SJCRH30 (cell line): ENCODE measurements around the gene TSN. TPM values are rescaled to one million over a fixed set of nuclear protein-coding genes. Genes with fewer than 3 reads are reported as not detected.
"Not testable (repeated sequence)": the region's sequence is repeated elsewhere in the genome, so short reads cannot be mapped to it uniquely, and the experiment has no call there.

Experiments used
- DNase-seq, 2 experiments: peaks; one replicate each; pipeline ENCODE4 v3.0.0-alpha.2; 2015 to 2020
- H3K27ac ChIP-seq: fragments of 250-450 bp; sonication (Bioruptor Pico); 2 replicates; pipeline ENCODE4 v1.5.1; 2020; ENCODE audit warnings: mild to moderate bottlenecking, moderate library complexity
- H3K27me3 ChIP-seq: fragments of 250-450 bp; sonication (Bioruptor Pico); 2 replicates; pipeline ENCODE4 v1.5.1; 2020; ENCODE audit warnings: mild to moderate bottlenecking, moderate library complexity
- H3K36me3 ChIP-seq: fragments of 250-450 bp; sonication (Bioruptor Pico); 2 replicates; pipeline ENCODE4 v1.5.1; 2020; ENCODE audit warnings: mild to moderate bottlenecking, moderate library complexity
- H3K4me1 ChIP-seq: fragments of 250-450 bp; sonication (Bioruptor Pico); 2 replicates; pipeline ENCODE4 v1.5.1; 2020; ENCODE audit warnings: mild to moderate bottlenecking, moderate library complexity
- H3K4me3 ChIP-seq: fragments of 250-450 bp; sonication (Bioruptor Pico); 2 replicates; pipeline ENCODE4 v1.5.1; 2020; ENCODE audit warnings: mild to moderate bottlenecking, moderate library complexity
- H3K9me3 ChIP-seq: fragments of 250-450 bp; sonication (Bioruptor Pico); replicated peaks from 2 replicates; pipeline ENCODE4 v1.5.1; 2020; ENCODE audit warnings: mild to moderate bottlenecking, moderate library complexity
- total RNA-seq: library from RNA; depleted of rRNA; stranded (reverse); fragments of >200 nt; shearing (Covaris generic); gene quantifications from 2 replicates; pipeline ENCODE4 v1.2.3, GENCODE V29; 2014; rRNA removed

Gene TSN
- total RNA-seq, 1 experiment from 2014 or later, result 131 TPM

GRCh38 chr2:121803503-121803902, 48.1 kb downstream of the TSN start:
- Histone ChIP-seq H3K36me3 (no peaks in the 10 kb centered on the region), H3K27ac (no peak overlapping the region), H3K9me3 (peaks cover 5% of the 10 kb centered on the region; the same call in 1 of the 2 replicates), H3K4me1 (peaks cover 7% of the 10 kb centered on the region), H3K27me3 (no peaks in the 10 kb centered on the region), H3K4me3 (no peak overlapping the region)
- DNase-seq, result no peak

GRCh38 chr2:121804340-121804739, 48.9 kb downstream of the TSN start:
- Histone ChIP-seq H3K36me3 (no peaks in the 10 kb centered on the region), H3K4me1 (peaks cover 7% of the 10 kb centered on the region), H3K4me3 (no peak overlapping the region), H3K9me3 (peaks cover 5% of the 10 kb centered on the region; the same call in 1 of the 2 replicates), H3K27me3 (no peaks in the 10 kb centered on the region), H3K27ac (no peak overlapping the region)
- peak; percentile 85 to 93 for DNase-seq

- no peak for DNase-seq
- no peaks in the 10 kb centered on the region for H3K27me3 ChIP-seq
Measured at GRCh38 chr2:121804997-121805765, 49.7 kb downstream of the TSN start.

GRCh38 chr2:121805766-121806143, 50.3 kb downstream of the TSN start:
- DNase-seq, result no peak
- Histone ChIP-seq H3K4me3 (no peak overlapping the region), H3K27me3 (no peaks in the 10 kb centered on the region), H3K9me3 (peaks cover 5% of the 10 kb centered on the region; the same call in 1 of the 2 replicates), H3K27ac (no peak overlapping the region), H3K36me3 (no peaks in the 10 kb centered on the region), H3K4me1 (peaks cover 7% of the 10 kb centered on the region)

More at GRCh38 chr2:121804997-121805765, 49.7 kb downstream of the TSN start:
- peaks cover 5% of the 10 kb centered on the region; the same call in 1 of the 2 replicates for H3K9me3 ChIP-seq
- no peaks in the 10 kb centered on the region for H3K36me3 ChIP-seq
- no peak overlapping the region for H3K4me3 ChIP-seq
- no peak overlapping the region for H3K27ac ChIP-seq
- peaks cover 7% of the 10 kb centered on the region for H3K4me1 ChIP-seq

- H3K4me1 ChIP-seq, H3K27ac ChIP-seq, H3K27me3 ChIP-seq, H3K4me3 ChIP-seq, H3K9me3 ChIP-seq, H3K36me3 ChIP-seq, DNase-seq: not testable (repeated sequence)
Measured at GRCh38 chr2:121807771-121808170, 52.3 kb downstream of the TSN start.

GRCh38 chr2:121809607-121810006, 54.2 kb downstream of the TSN start:
- Histone ChIP-seq H3K36me3 (no peaks in the 10 kb centered on the region), H3K4me1 (no peaks in the 10 kb centered on the region), H3K4me3 (no peak overlapping the region), H3K27ac (no peak overlapping the region), H3K9me3 (no peaks in the 10 kb centered on the region), H3K27me3 (no peaks in the 10 kb centered on the region)
- DNase-seq, result peak in 1 of 2 experiments; percentile 13

GRCh38 chr2:121810959-121811853, 55.8 kb downstream of the TSN start:
- peak; percentile 58 to 85 for DNase-seq
- H3K9me3 ChIP-seq, result no peaks in the 10 kb centered on the region
- H3K4me1 ChIP-seq, result no peaks in the 10 kb centered on the region
- no peaks in the 10 kb centered on the region for H3K36me3 ChIP-seq
- H3K27ac ChIP-seq, result no peak overlapping the region
- no peak overlapping the region for H3K4me3 ChIP-seq
- H3K27me3 ChIP-seq, result no peaks in the 10 kb centered on the region

GRCh38 chr2:121813083-121813482, 57.6 kb downstream of the TSN start:
- not testable (repeated sequence) for H3K27ac ChIP-seq

GRCh38 chr2:121815216-121815615, 59.8 kb downstream of the TSN start:
- H3K9me3 ChIP-seq, result no peaks in the 10 kb centered on the region

More at GRCh38 chr2:121813083-121813482, 57.6 kb downstream of the TSN start:
- H3K4me1 ChIP-seq, H3K36me3 ChIP-seq, DNase-seq, H3K4me3 ChIP-seq, H3K27me3 ChIP-seq, H3K9me3 ChIP-seq: not testable (repeated sequence)

GRCh38 chr2:121816797-121817196, 61.3 kb downstream of the TSN start:
- H3K4me3 ChIP-seq, result no peak overlapping the region
- H3K4me1 ChIP-seq, result no peaks in the 10 kb centered on the region
- DNase-seq, result no peak
- H3K9me3 ChIP-seq, result no peaks in the 10 kb centered on the region
- no peaks in the 10 kb centered on the region for H3K27me3 ChIP-seq
- H3K36me3 ChIP-seq, result no peaks in the 10 kb centered on the region
- H3K27ac ChIP-seq, result no peak overlapping the region

More at GRCh38 chr2:121815216-121815615, 59.8 kb downstream of the TSN start:
- H3K4me3 ChIP-seq, result no peak overlapping the region
- no peak overlapping the region for H3K27ac ChIP-seq
- no peaks in the 10 kb centered on the region for H3K4me1 ChIP-seq
- H3K27me3 ChIP-seq, result no peaks in the 10 kb centered on the region
- H3K36me3 ChIP-seq, result no peaks in the 10 kb centered on the region
- DNase-seq, result no peak

GRCh38 chr2:121817304-121817703, 61.9 kb downstream of the TSN start:
- DNase-seq, H3K4me3 ChIP-seq, H3K9me3 ChIP-seq, H3K4me1 ChIP-seq, H3K36me3 ChIP-seq, H3K27ac ChIP-seq, H3K27me3 ChIP-seq: not testable (repeated sequence)

Other genes with a start within 250 kb of the TSN start
- gene RNU4ATAC, start 224.8 kb upstream of the TSN start, total RNA-seq, result under 0.01 TPM in 1 of 2 replicates, not detected in the other
- 53.0 and 53.8 TPM in 2 replicates for gene CLASP1, start 106.2 kb upstream of the TSN start, total RNA-seq
- gene NIFK, start 18.8 kb upstream of the TSN start, total RNA-seq, result 115 and 118 TPM in 2 replicates